GM12878 (cell line): ENCODE data around the gene COL4A2.

Source experiments
- BCLAF1 ChIP-seq: fragments of 450-650 bp; IDR thresholded peaks from 2 replicates; pipeline ENCODE4 v1.6.1; 2017; ENCODE audit warnings: antibody characterized with exemption, mild to moderate bottlenecking, moderate library complexity
- CHD2 ChIP-seq: IDR thresholded peaks from 2 replicates; pipeline ENCODE4 v1.6.1; 2011; ENCODE audit warnings: low read depth, low read length, improper control_type of control experiment, borderline replicate concordance
- CTCF ChIP-seq, 3 experiments: IDR thresholded peaks in 2 of 3; conservative IDR thresholded peaks in 1 of 3; 2 replicates each; pipeline ENCODE4 v1.5.1; 2011; ENCODE audit warnings: low read depth in 3 of 3, low read length in 3 of 3, mild to moderate bottlenecking in 3 of 3, control low read depth in 2 of 3, moderate library complexity in 2 of 3, inconsistent platforms in 1 of 3, mixed read lengths in 1 of 3; ENCODE audit not compliant: control insufficient read depth in 2 of 3, insufficient read depth in 1 of 3; ENCODE audit errors: extremely low read depth in 1 of 3
- FOS ChIP-seq: IDR thresholded peaks from 3 replicates; pipeline ENCODE4 v1.6.1; 2011; ENCODE audit warnings: borderline replicate concordance; ENCODE audit not compliant: insufficient read length; ENCODE audit errors: extremely low read depth
- POLR2A ChIP-seq: IDR thresholded peaks from 2 replicates; pipeline ENCODE4 v1.6.1; 2011; ENCODE audit warnings: low read depth, mild to moderate bottlenecking, low read length
- POLR2AphosphoS2 ChIP-seq: IDR thresholded peaks from 2 replicates; pipeline ENCODE4 v1.6.1; 2011; ENCODE audit warnings: low read depth, mild to moderate bottlenecking, low read length, improper control_type of control experiment, moderate library complexity
- SUPT20H ChIP-seq: IDR thresholded peaks from 2 replicates; pipeline ENCODE4 v1.6.1; 2011; ENCODE audit warnings: low read depth, mild to moderate bottlenecking, low read length, moderate library complexity, borderline replicate concordance; ENCODE audit not compliant: control insufficient read depth
- ZBTB40 ChIP-seq: fragments of 450-650 bp; IDR thresholded peaks from 2 replicates; pipeline ENCODE4 v1.6.1; 2016; ENCODE audit warnings: mild to moderate bottlenecking, moderate library complexity, borderline replicate concordance

GRCh38 chr13:110428313-110428712 is 121.2 kb downstream of the COL4A2 start:
- TF ChIP-seq CTCF (IDR thresholded peaks at IDR 0.05 in 2 of 3, conservative IDR thresholded peaks at IDR 0.05 in 1 of 3; ENCODE audit: control insufficient read depth in 2 of 3, extremely low read depth in 1 of 3, insufficient read depth in 1 of 3, low read depth in 3 of 3, low read length in 3 of 3) (no peak), POLR2AphosphoS2 (no peak), POLR2A (no peak), SUPT20H (no peak), BCLAF1 (no peak), ZBTB40 (no peak), FOS (no peak), CHD2 (no peak)
